NOMO-1 treated with dmso at 0.1 percent for 144 hours (cell line): ENCODE data around the gene COL28A1.

Experiments used
- DNase-seq: peaks from one replicate; lab custom pipeline; 2025; ENCODE audit not compliant: unreplicated experiment; lab: John Stamatoyannopoulos, UW

Gene COL28A1

DNA sequence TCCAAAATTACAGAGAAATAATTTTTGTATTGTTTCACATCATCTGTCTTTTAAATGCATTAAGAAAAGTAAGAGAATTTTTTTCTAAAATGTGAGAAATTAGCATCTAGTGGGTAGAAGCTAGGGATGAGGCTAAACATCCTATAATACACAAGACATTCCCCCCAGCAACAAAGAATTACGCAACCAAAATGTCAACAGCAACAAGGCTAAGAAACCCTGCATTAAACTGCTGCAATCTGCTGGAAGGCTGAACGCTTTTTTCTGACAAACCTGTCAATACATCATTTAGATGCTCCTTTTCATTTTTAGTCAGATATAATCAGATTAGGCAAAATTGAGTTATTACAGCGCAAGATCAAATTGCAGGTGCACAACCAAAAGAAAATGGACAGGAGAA lies 191.1 kb downstream of the COL28A1 start:
- no peak for DNase-seq

GRCh38 chr7:7335909-7336308 lies 199.8 kb downstream of the COL28A1 start:
- DNase-seq, result no peak

GRCh38 chr7:7335215-7335614 lies 200.5 kb downstream of the COL28A1 start:
- no peak for DNase-seq

- no peak for DNase-seq
These were observed 202.1 kb downstream of the COL28A1 start for GRCh38 chr7:7333610-7334009.

DNA sequence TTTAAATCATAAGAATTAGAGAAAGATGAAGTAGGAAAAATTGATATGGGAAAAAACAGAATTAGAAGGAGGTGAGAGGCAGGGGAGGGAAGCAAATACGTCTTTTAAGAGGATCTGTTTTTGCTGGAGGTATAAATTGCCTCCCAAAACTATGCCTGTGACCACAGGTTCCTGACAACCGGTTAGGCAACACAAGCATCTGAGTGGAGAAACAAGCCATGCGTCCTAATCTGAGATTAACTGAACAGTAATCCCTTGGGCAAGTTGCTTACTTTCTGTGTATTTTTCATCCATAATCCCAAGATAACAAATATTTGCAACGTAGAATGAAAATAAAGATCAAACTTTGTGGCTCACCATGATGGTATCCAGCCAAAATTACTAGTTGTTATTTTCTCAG lies 204.2 kb downstream of the COL28A1 start:
- DNase-seq, result no peak

DNA sequence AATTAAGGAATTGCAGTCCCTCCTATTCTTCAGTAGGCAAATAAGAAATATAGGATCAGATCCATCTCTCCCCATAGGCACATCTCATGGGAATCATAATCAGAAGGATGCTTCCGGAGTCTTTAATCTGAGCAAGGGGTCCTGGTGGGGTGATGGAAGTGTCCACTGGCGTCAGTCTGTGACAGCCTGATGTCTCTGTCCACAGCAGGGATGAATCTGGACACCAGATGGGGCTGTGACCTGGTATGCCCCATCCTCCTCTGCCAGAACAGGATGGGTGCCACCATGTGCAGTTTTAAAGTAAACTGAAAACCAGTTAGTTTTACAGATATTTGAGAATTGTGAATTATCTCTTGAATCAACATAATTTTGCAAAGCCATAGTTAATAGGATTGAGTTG lies 204.7 kb downstream of the COL28A1 start:
- DNase-seq, result no peak

DNA sequence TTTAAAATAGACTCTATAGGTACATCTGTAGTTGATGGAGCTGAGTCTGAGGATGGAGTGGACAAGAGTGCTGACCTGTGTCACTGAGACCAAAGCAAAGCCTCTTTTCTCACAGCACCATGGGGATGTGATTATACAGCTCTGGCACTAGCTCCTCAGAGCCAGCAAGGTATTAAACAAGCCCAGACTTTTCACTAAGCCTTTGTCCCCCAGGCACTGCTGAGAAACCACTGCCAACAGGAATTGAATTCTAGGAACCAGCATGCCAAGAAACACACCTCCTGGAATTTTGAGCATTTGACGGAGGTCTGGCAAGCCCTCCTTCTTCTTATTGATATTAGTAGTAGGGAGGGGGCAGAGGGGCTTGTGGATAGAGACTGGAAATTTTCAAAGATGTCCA lies 206.3 kb downstream of the COL28A1 start:
- DNase-seq, result no peak

- no peak for DNase-seq
These were observed 208.2 kb downstream of the COL28A1 start for GRCh38 chr7:7327423-7327822.

GRCh38 chr7:7324698-7325097 lies 211.0 kb downstream of the COL28A1 start:
- no peak for DNase-seq

DNA sequence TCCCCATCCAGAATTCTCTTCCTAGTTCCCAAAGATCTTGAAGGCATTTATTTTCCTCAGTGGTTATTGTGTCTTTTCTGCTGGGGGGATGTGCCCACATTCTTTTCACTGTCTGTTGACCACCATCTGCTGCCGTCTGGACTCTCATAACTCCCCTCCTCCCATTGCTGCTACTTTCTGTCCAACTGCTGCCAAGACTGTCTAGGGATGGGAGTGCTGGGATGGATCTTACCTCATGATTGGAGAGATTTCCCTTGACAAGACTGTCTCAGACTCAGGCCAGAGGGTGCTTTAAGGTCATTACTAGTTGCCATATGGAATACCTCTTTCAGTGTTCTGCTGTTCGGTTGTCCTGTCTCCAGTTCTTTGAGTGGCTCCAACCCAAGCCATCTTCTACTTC lies 211.8 kb downstream of the COL28A1 start:
- no peak for DNase-seq

DNA sequence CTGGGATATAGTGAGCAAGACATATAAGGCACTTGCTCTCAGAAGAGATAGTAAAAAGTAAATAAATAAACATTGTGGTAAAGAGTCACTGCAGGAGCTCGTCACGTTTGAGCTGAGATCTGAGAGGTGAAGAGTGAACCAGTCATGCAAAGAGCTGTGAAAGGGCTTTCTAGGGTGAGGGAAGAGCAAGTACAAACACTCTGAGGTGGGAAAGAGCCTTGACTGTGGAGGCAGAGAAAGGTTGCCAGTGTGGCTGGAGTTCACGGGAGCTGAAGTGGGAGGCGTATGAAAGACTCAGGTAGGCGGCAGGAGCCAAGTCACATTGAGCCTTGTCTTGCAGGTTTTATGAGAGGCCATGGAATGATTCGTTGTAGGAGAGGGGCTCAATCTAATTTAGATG lies 212.3 kb downstream of the COL28A1 start:
- no peak for DNase-seq

DNA sequence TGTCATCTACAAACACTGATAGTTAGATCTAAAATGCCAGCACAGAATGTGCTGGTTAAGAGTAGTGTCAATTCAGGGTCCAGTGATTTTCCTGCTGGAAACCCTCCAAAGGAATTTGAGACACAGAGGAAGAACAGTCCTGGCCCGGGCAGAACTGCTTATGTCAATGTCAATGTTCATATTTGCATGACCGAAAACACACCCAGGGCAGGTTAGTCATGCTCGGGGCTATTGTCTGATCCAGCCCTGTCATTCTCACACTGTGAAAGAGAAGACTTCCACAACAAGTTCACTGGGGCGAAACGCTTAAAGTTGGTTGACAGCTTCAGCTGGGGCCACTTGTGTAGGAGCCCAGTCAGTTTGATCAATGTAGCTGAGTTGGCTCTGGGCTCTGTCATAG lies 214.0 kb downstream of the COL28A1 start:
- DNase-seq, result no peak

DNA sequence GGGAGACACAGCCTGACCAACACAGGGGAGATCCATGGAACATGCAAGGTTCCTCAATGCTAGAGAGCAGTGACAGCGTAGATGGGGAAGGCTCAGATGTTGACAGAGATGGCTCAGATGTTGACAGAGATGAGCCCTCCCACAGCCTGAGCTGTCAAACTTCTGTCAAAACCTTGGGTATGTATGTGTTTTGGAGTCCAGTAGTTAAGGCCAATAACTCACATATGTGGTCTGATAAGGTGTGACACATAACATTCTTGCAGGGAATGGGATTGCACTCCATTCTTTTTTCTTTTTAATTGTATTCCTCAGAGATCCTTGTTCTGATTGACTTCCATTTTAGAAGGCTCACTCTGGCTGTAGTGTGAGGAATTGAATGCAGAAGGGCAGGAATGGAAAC lies 217.1 kb downstream of the COL28A1 start:
- DNase-seq, result no peak

DNA sequence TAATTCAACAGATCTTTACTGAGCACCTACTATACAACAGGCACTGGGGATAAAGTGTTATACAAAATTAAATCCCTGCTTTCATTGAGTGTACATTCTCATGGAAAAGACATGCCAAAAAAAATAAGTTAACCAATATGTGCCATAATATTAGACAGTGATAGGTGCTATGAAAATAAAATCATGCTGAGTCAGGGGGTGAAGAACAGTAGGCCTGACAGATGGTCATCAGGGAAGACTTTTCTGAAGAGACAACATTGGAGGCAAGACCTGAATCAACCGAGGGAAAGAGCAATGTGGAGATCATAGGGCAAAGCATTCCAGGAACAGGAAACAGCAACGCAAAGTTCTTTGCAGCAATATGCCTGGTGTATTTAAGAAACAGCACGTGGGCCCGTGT lies 217.8 kb downstream of the COL28A1 start:
- no peak for DNase-seq

GRCh38 chr7:7315851-7316250 lies 219.8 kb downstream of the COL28A1 start:
- no peak for DNase-seq

DNA sequence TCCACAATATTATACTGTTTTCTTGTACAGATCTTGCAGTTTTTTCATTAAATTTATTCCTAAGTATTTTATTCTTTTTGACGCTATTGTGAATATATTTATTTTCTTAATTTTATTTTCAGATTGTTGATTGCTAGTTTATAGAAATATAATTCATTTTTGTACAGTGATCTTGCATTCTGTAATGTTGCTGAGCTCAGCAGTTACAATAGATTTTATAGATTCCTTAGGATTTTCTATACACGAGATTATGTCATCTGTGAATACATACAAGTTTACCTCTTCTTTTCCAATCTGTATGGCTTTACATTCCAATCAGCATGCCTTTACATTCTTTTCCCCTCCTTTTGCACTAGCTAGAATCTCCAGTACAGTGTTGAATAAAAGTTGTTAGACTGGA lies 223.3 kb downstream of the COL28A1 start:
- DNase-seq, result no peak

DNA sequence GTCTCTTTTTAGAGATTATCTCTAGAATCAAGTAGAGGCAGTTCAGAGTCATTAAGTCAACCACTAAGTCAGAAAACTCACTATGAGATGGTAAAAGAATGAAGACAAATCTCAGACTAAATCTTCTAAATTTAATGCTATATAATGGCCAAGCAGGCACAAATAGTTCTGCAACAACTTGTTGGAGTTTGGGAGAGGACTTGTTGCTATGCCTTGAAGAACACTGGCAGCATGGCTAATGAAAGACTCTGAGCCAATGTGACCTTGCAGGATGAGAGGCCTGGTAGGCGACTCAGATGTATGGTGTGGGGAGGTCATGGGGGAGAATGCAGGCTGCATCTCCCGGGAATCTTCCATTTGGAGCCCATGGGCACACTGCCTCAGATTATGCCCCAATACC lies 224.7 kb downstream of the COL28A1 start:
- no peak for DNase-seq

DNA sequence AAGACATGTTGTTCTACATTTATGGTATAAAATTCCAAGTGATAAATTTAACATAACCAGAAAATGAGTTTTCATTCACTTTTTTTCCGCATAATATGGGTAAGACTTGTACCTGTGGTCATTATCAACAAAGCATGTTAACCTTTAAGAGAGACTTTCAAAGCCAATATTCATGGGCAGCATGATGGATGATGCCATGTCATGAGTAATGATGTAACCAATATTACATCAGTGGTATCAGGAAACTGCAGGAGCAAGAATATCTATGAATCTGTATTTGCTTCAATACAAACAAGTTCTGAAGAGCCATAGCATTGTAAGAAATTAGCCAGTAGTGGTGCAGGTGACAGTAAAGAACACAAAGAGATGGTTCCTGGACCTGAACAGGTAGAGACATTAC lies 226.5 kb downstream of the COL28A1 start:
- no peak for DNase-seq
